Kidney (tissue), 14 donors: ENCODE measurements around the gene CDH6. TPM values are rescaled to one million over a fixed set of nuclear protein-coding genes. Genes with fewer than 3 reads are reported as not detected.

Experiments used
- DNase-seq, 5 donors: peaks; one replicate each; pipeline ENCODE4 v3.0.0-alpha.2; 2013 to 2020
- FAIRE-seq: peaks from 2 replicates; lab custom pipeline; 2012; peaks lifted over from hg19 to GRCh38; lab: Jason Lieb, UNC
- H3K27ac ChIP-seq, 2 donors: one replicate each; pipeline ENCODE4 v1.7.0; 2013; ENCODE audit warnings: low read depth in 2 of 2, low read length in 2 of 2, inconsistent platforms in 1 of 2
- H3K27me3 ChIP-seq: one replicate; pipeline ENCODE4 v1.7.1; 2013; ENCODE audit warnings: low read length, inconsistent platforms; ENCODE audit not compliant: control insufficient read depth, insufficient read depth
- H3K36me3 ChIP-seq, 3 donors: one replicate each; pipeline versions ENCODE4 v1.7.0 to v1.7.1; 2013; ENCODE audit warnings: low read length in 3 of 3, control low read depth in 1 of 3, inconsistent platforms in 1 of 3; ENCODE audit not compliant: insufficient read depth in 3 of 3, control insufficient read depth in 2 of 3
- H3K4me1 ChIP-seq, 3 donors: one replicate each; pipeline versions ENCODE4 v1.7.0 to v1.7.1; 2013; ENCODE audit warnings: low read length in 3 of 3, inconsistent platforms in 1 of 3, low read depth in 1 of 3; ENCODE audit not compliant: control insufficient read depth in 2 of 3, insufficient read depth in 2 of 3
- H3K4me3 ChIP-seq, 3 donors: one replicate each; pipeline versions ENCODE4 v1.7.0 to v1.8.1; 2013; ENCODE audit warnings: low read length in 3 of 3, control low read depth in 1 of 3, inconsistent platforms in 1 of 3
- H3K9ac ChIP-seq, 3 donors: one replicate each; pipeline versions ENCODE4 v1.7.0 to v1.7.1; 2013; ENCODE audit warnings: low read length in 3 of 3, control low read depth in 1 of 3, inconsistent platforms in 1 of 3
- H3K9me3 ChIP-seq, 3 donors: one replicate each; pipeline versions ENCODE4 v1.7.0 to v1.7.1; 2013; ENCODE audit warnings: low read length in 3 of 3, control low read depth in 1 of 3, inconsistent platforms in 1 of 3; ENCODE audit not compliant: control insufficient read depth in 2 of 3, insufficient read depth in 1 of 3
- intact Hi-C: fragments of 100-400 bp; cut with DNase I; formaldehyde crosslinking; loops from one replicate; pipeline ENCODE4 v1.11.1; 2022
- polyA plus RNA-seq: library from polyadenylated mRNA; stranded (reverse); fragments of 350-450 nt; fragmentation: Illumina TruSeq; extraction: RNeasy Lipid Tissue Mini Kit (QIAGEN cat#74804); gene quantifications from one replicate; pipeline ENCODE4 v1.2.3, GENCODE V29; 2014; ENCODE audit warnings: low read depth, low replicate concordance; ENCODE audit not compliant: insufficient read depth
- total RNA-seq: library from RNA; stranded (reverse); fragmentation: NEBNext Ultra II Directional; extraction: Animal tissue kit (Norgen Biotek cat#: 25700); gene quantifications from one replicate; pipeline ENCODE4 v1.2.1, GENCODE V29; 2021
- TF ChIP-seq, protein P1 (sequence below): IDR thresholded peaks from 3 replicates; pipeline ENCODE4 v1.5.1; 2012; ENCODE audit warnings: mild to moderate bottlenecking, moderate library complexity, borderline replicate concordance; ENCODE audit not compliant: insufficient read depth; ENCODE audit errors: extremely low read depth
- donor health status: control.
- donor health status: control.
- donor health status: control.
- donor health status: control.
- donor health status: control.
- donor health status: DM: yes; HTN: yes; CAD: no.
- donor health status: Normal renal cell carcinoma (clear cell type).

Gene CDH6
- total and polyA plus RNA-seq, 2 donors from 2014 or later: 21.8 to 196 TPM

DNA sequence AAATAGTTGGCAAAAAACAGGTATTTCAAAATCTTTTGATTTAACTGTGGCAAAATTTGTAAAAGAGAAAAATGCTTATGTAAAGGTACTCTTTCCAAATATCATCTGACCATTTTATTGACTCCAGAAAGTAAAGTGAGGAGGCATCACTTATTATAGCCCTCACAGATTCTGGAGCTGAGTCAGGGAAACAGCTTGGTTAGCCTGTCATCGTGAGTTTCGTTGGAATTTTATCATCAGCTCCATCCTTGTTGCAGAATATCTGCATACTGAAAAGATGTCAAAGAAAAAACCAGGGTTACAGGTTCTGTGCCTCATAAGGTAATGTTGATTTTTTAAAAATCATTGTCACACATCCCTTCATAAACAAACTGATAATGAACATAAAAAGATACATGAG is 74.8 kb downstream of the CDH6 start:
- Histone ChIP-seq H3K9me3 (no peaks in the 10 kb centered on the region), H3K27ac (no peak overlapping the region), H3K4me3 (no peak overlapping the region), H3K4me1 (no peaks in the 10 kb centered on the region), H3K9ac (no peak overlapping the region), H3K27me3 (no peaks in the 10 kb centered on the region), H3K36me3 (no peaks in the 10 kb centered on the region)
- TF ChIP-seq, protein P1, sequence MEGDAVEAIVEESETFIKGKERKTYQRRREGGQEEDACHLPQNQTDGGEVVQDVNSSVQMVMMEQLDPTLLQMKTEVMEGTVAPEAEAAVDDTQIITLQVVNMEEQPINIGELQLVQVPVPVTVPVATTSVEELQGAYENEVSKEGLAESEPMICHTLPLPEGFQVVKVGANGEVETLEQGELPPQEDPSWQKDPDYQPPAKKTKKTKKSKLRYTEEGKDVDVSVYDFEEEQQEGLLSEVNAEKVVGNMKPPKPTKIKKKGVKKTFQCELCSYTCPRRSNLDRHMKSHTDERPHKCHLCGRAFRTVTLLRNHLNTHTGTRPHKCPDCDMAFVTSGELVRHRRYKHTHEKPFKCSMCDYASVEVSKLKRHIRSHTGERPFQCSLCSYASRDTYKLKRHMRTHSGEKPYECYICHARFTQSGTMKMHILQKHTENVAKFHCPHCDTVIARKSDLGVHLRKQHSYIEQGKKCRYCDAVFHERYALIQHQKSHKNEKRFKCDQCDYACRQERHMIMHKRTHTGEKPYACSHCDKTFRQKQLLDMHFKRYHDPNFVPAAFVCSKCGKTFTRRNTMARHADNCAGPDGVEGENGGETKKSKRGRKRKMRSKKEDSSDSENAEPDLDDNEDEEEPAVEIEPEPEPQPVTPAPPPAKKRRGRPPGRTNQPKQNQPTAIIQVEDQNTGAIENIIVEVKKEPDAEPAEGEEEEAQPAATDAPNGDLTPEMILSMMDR: no peak
- DNase-seq: no peak
- intact Hi-C loops: no loop called here
- FAIRE-seq: no peak

DNA sequence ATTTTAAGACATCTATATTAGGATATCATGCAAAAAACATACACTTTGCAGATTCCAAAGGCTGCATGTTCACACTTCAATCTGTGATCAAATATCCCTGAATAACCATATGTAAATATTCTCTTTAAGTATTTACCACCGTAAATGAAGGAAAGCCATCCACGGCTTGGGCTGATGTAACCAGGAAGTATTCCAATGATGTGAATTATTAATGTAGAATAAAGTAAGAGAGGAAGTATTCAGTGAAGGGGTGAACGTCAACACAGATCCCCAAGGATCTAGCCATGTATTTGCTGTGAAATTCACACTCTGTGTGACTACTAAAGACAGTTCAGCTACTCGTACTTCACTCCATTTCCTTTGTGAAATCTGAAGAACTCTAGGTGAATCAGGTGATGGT is 75.2 kb downstream of the CDH6 start:
- FAIRE-seq: no peak
- H3K4me3 ChIP-seq: no peak overlapping the region
- intact Hi-C loops: no loop called here

DNA sequence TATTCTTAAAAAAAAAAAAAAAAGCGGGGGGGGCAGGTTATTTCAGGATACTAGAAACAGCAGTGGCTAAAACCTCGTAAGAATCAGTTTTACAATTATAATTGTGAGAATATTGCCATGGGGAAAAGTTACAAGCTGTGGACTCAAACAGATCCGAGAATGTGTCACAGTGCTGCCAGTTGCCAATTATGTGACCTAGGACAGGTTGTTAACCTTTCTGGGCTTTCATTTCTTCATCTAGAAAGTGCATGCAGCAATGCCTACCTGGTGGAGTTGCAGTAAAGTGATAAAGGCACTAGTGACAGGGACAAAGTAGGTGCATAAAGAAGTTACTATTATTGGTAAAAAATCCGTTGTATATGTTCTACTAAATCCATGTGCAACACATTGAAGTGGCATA is 75.8 kb downstream of the CDH6 start:
- DNase-seq: no peak
- no peaks in the 10 kb centered on the region for H3K4me1 ChIP-seq
- no peaks in the 10 kb centered on the region for H3K9me3 ChIP-seq
- H3K9ac ChIP-seq: no peak overlapping the region
- H3K36me3 ChIP-seq: no peaks in the 10 kb centered on the region
- TF ChIP-seq, protein P1: no peak
- H3K27me3 ChIP-seq: no peaks in the 10 kb centered on the region
- H3K27ac ChIP-seq: no peak overlapping the region
- no peak overlapping the region for H3K4me3 ChIP-seq
- no peak for FAIRE-seq
- intact Hi-C loops: no loop called here

More for the DNA sequence above, 75.2 kb downstream of the CDH6 start:
- H3K27me3 ChIP-seq: no peaks in the 10 kb centered on the region
- no peak overlapping the region for H3K27ac ChIP-seq
- TF ChIP-seq, protein P1: no peak
- no peak for DNase-seq
- no peaks in the 10 kb centered on the region for H3K36me3 ChIP-seq
- no peaks in the 10 kb centered on the region for H3K4me1 ChIP-seq
- no peaks in the 10 kb centered on the region for H3K9me3 ChIP-seq
- H3K9ac ChIP-seq: no peak overlapping the region

DNA sequence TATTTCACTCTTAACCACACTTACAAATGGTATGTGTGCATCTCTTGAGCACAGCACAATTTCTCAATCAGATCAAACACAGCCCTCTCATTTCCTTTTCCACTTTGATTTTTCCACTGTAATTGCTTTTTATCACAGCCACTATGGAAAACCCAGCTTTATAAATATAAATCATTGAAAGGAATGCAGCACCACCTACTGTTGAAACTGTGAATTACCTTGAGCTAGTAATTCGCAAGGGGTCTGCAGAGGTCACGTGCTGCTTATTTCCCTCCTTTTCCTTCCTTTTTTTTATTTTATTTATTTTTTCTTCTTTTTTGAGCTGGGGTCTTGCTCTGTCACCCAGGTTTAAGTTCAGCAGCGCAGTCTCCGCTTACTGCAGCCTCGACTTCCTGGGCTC is 76.9 kb downstream of the CDH6 start:
- intact Hi-C loops: no loop called here
- no peaks in the 10 kb centered on the region for H3K27me3 ChIP-seq
- no peak overlapping the region for H3K4me3 ChIP-seq
- H3K36me3 ChIP-seq: no peaks in the 10 kb centered on the region
- TF ChIP-seq, protein P1: peak; percentile 60
- H3K9me3 ChIP-seq: no peaks in the 10 kb centered on the region
- H3K9ac ChIP-seq: no peak overlapping the region
- H3K27ac ChIP-seq: no peak overlapping the region
- FAIRE-seq: no peak
- peak in 2 of 5 donors; percentile 25 to 27 for DNase-seq
- H3K4me1 ChIP-seq: no peaks in the 10 kb centered on the region
